ENCODE results near the gene PRLR.
"Not testable (repeated sequence)": the region's sequence is repeated elsewhere in the genome, so short reads cannot be mapped to it uniquely, and the experiment has no call there.

Gene PRLR

GRCh38 chr5:35038891-35039290, 191.4 kb downstream of the PRLR start:
- no peak overlapping the region for H3K27ac ChIP-seq (ENCODE audit: low read depth, low read length)
- H3K4me1 ChIP-seq (ENCODE audit: control insufficient read depth in 5 of 5, insufficient read depth in 5 of 5, low read length in 5 of 5): no peaks in the 10 kb centered on the region
- no peaks in the 10 kb centered on the region for H3K27me3 ChIP-seq (ENCODE audit: control insufficient read depth in 5 of 5, insufficient read depth in 4 of 5, low read length in 5 of 5)
- H3K4me3 ChIP-seq (ENCODE audit: low read depth in 1 of 5, low read length in 5 of 5): no peak overlapping the region
- H3K9me3 ChIP-seq (ENCODE audit: control insufficient read depth in 5 of 5, low read length in 5 of 5): no peaks in the 10 kb centered on the region
- no peak overlapping the region for H3K9ac ChIP-seq (ENCODE audit: low read length in 5 of 5)
- H3K36me3 ChIP-seq (ENCODE audit: control insufficient read depth in 5 of 5, insufficient read depth in 5 of 5, low read length in 5 of 5): no peaks in the 10 kb centered on the region

DNA sequence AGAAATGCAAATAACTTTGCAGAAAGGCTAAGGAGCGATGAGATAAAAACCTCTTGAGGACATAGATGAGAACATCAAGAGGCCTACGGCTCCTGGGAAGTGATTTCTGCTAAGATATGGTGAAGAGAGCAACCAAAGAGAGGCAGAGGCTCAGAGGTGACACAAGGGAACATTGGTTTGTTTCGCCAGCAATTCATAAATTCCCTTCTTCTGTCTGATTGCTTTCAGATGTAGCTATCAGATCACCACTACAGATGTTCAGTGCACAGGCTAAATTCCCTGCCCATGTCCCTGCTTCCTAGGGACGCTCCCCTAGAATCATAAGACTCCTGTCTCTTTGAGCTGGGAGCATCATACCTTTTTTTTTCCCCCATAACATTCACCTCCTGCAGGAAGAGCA, 193.8 kb downstream of the PRLR start:
- Histone ChIP-seq H3K9ac (ENCODE audit: low read length in 5 of 5) (no peak overlapping the region), H3K4me3 (ENCODE audit: low read depth in 1 of 5, low read length in 5 of 5) (no peak overlapping the region), H3K27me3 (ENCODE audit: control insufficient read depth in 5 of 5, insufficient read depth in 4 of 5, low read length in 5 of 5) (no peaks in the 10 kb centered on the region), H3K9me3 (ENCODE audit: control insufficient read depth in 5 of 5, low read length in 5 of 5) (no peaks in the 10 kb centered on the region), H3K4me1 (ENCODE audit: control insufficient read depth in 5 of 5, insufficient read depth in 5 of 5, low read length in 5 of 5) (no peaks in the 10 kb centered on the region), H3K27ac (ENCODE audit: low read depth, low read length) (no peak overlapping the region), H3K36me3 (ENCODE audit: control insufficient read depth in 5 of 5, insufficient read depth in 5 of 5, low read length in 5 of 5) (no peaks in the 10 kb centered on the region)

- H3K4me1 ChIP-seq (ENCODE audit: control insufficient read depth in 5 of 5, insufficient read depth in 5 of 5, low read length in 5 of 5); H3K9me3 ChIP-seq (ENCODE audit: control insufficient read depth in 5 of 5, low read length in 5 of 5); H3K27me3 ChIP-seq (ENCODE audit: control insufficient read depth in 5 of 5, insufficient read depth in 4 of 5, low read length in 5 of 5); H3K4me3 ChIP-seq (ENCODE audit: low read depth in 1 of 5, low read length in 5 of 5); H3K36me3 ChIP-seq (ENCODE audit: control insufficient read depth in 5 of 5, insufficient read depth in 5 of 5, low read length in 5 of 5); H3K27ac ChIP-seq (ENCODE audit: low read depth, low read length); H3K9ac ChIP-seq (ENCODE audit: low read length in 5 of 5): not testable (repeated sequence)
Observed at GRCh38 chr5:35035929-35036328, 194.4 kb downstream of the PRLR start.

GRCh38 chr5:35035271-35035670, 195.0 kb downstream of the PRLR start:
- no peak overlapping the region for H3K9ac ChIP-seq (ENCODE audit: low read length in 5 of 5)
- no peaks in the 10 kb centered on the region for H3K9me3 ChIP-seq (ENCODE audit: control insufficient read depth in 5 of 5, low read length in 5 of 5)
- no peak overlapping the region for H3K4me3 ChIP-seq (ENCODE audit: low read depth in 1 of 5, low read length in 5 of 5)
- no peak overlapping the region for H3K27ac ChIP-seq (ENCODE audit: low read depth, low read length)
- H3K4me1 ChIP-seq (ENCODE audit: control insufficient read depth in 5 of 5, insufficient read depth in 5 of 5, low read length in 5 of 5): no peaks in the 10 kb centered on the region
- no peaks in the 10 kb centered on the region for H3K36me3 ChIP-seq (ENCODE audit: control insufficient read depth in 5 of 5, insufficient read depth in 5 of 5, low read length in 5 of 5)
- H3K27me3 ChIP-seq (ENCODE audit: control insufficient read depth in 5 of 5, insufficient read depth in 4 of 5, low read length in 5 of 5): no peaks in the 10 kb centered on the region

DNA sequence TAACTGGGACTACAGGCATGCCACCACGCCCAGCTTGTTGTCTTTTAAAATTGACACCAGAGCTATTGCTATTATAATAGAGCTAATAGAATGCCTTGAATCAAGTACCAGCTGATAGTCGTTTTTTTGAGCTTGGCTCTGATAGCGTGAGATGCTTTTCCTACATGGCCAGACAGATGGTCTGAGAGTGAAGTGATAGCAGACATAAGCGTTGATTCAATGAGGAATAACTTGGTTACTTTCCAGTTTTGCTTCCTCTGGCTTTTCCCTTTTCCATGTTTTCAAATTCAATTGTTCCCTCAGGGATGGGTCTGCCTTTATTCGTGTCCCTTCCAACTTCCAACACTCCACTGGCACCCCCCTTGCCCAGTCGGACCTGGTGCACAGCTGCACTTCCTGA, 197.9 kb downstream of the PRLR start:
- Histone ChIP-seq H3K9ac (ENCODE audit: low read length in 5 of 5) (no peak overlapping the region), H3K27ac (ENCODE audit: low read depth, low read length) (no peak overlapping the region), H3K9me3 (ENCODE audit: control insufficient read depth in 5 of 5, low read length in 5 of 5) (no peaks in the 10 kb centered on the region), H3K4me3 (ENCODE audit: low read depth in 1 of 5, low read length in 5 of 5) (no peak overlapping the region), H3K36me3 (ENCODE audit: control insufficient read depth in 5 of 5, insufficient read depth in 5 of 5, low read length in 5 of 5) (no peaks in the 10 kb centered on the region), H3K4me1 (ENCODE audit: control insufficient read depth in 5 of 5, insufficient read depth in 5 of 5, low read length in 5 of 5) (no peaks in the 10 kb centered on the region), H3K27me3 (ENCODE audit: control insufficient read depth in 5 of 5, insufficient read depth in 4 of 5, low read length in 5 of 5) (no peaks in the 10 kb centered on the region)

- no peak overlapping the region for H3K4me3 ChIP-seq (ENCODE audit: low read depth in 1 of 5, low read length in 5 of 5)
- peaks cover 0 to 2% (median 0%) of the 10 kb centered on the region in 5 donors for H3K4me1 ChIP-seq (ENCODE audit: control insufficient read depth in 5 of 5, insufficient read depth in 5 of 5, low read length in 5 of 5)
- no peaks in the 10 kb centered on the region for H3K9me3 ChIP-seq (ENCODE audit: control insufficient read depth in 5 of 5, low read length in 5 of 5)
- H3K36me3 ChIP-seq (ENCODE audit: control insufficient read depth in 5 of 5, insufficient read depth in 5 of 5, low read length in 5 of 5): no peaks in the 10 kb centered on the region
- H3K9ac ChIP-seq (ENCODE audit: low read length in 5 of 5): no peak overlapping the region
- no peak overlapping the region for H3K27ac ChIP-seq (ENCODE audit: low read depth, low read length)
- H3K27me3 ChIP-seq (ENCODE audit: control insufficient read depth in 5 of 5, insufficient read depth in 4 of 5, low read length in 5 of 5): no peaks in the 10 kb centered on the region
Observed at GRCh38 chr5:35031276-35031675, 199.0 kb downstream of the PRLR start.

DNA sequence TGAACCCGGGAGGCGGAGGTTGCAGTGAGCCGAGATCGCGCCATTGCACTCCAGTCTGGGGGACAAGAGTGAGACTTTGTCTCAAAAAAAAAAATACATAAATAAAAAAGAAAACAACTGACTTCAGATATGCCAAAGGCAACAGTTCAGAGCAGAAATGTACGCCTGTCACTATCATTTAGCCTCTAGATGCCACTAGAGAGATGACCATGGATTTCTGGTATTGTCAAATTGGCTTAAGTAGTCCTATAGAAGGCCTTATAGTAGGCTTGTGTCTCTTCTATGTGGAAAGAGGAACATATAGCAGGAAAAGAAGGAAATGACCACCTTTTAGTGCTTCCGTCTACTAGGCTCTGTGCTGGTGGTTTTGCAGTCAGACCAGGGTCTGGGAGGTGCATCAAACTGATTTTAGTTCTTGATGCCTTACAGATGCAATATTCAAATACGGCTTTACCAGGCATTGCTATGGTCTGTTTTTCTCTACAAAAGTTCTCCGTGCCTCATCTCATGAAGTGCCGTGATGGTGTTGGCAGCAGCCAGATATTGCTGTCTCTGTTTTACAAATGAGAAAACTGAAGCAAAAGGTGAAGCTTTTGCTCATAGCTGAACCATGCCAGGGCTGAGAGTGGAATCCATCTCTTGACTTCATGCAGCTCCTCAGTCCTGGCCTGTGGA, 199.7 kb downstream of the PRLR start:
- Histone ChIP-seq H3K4me1 (ENCODE audit: control insufficient read depth in 5 of 5, insufficient read depth in 5 of 5, low read length in 5 of 5) (peaks cover 0 to 2% (median 0%) of the 10 kb centered on the region in 5 donors), H3K36me3 (ENCODE audit: control insufficient read depth in 5 of 5, insufficient read depth in 5 of 5, low read length in 5 of 5) (no peaks in the 10 kb centered on the region), H3K9ac (ENCODE audit: low read length in 5 of 5) (no peak overlapping the region), H3K27ac (ENCODE audit: low read depth, low read length) (no peak overlapping the region), H3K9me3 (ENCODE audit: control insufficient read depth in 5 of 5, low read length in 5 of 5) (no peaks in the 10 kb centered on the region), H3K4me3 (ENCODE audit: low read depth in 1 of 5, low read length in 5 of 5) (no peak overlapping the region), H3K27me3 (ENCODE audit: control insufficient read depth in 5 of 5, insufficient read depth in 4 of 5, low read length in 5 of 5) (no peaks in the 10 kb centered on the region)

- no peaks in the 10 kb centered on the region for H3K36me3 ChIP-seq (ENCODE audit: control insufficient read depth in 5 of 5, insufficient read depth in 5 of 5, low read length in 5 of 5)
- no peak overlapping the region for H3K9ac ChIP-seq (ENCODE audit: low read length in 5 of 5)
- no peak overlapping the region for H3K4me3 ChIP-seq (ENCODE audit: low read depth in 1 of 5, low read length in 5 of 5)
- no peak overlapping the region for H3K27ac ChIP-seq (ENCODE audit: low read depth, low read length)
- peaks cover 0 to 2% (median 0%) of the 10 kb centered on the region in 5 donors for H3K4me1 ChIP-seq (ENCODE audit: control insufficient read depth in 5 of 5, insufficient read depth in 5 of 5, low read length in 5 of 5)
- H3K27me3 ChIP-seq (ENCODE audit: control insufficient read depth in 5 of 5, insufficient read depth in 4 of 5, low read length in 5 of 5): no peaks in the 10 kb centered on the region
- no peaks in the 10 kb centered on the region for H3K9me3 ChIP-seq (ENCODE audit: control insufficient read depth in 5 of 5, low read length in 5 of 5)
Observed at GRCh38 chr5:35029333-35029732, 201.0 kb downstream of the PRLR start.

GRCh38 chr5:35026941-35027340, 203.3 kb downstream of the PRLR start:
- H3K9ac ChIP-seq (ENCODE audit: low read length in 5 of 5): no peak overlapping the region
- no peak overlapping the region for H3K27ac ChIP-seq (ENCODE audit: low read depth, low read length)
- H3K27me3 ChIP-seq (ENCODE audit: control insufficient read depth in 5 of 5, insufficient read depth in 4 of 5, low read length in 5 of 5): no peaks in the 10 kb centered on the region
- H3K36me3 ChIP-seq (ENCODE audit: control insufficient read depth in 5 of 5, insufficient read depth in 5 of 5, low read length in 5 of 5): no peaks in the 10 kb centered on the region
- peaks cover 0 to 2% (median 0%) of the 10 kb centered on the region in 5 donors for H3K4me1 ChIP-seq (ENCODE audit: control insufficient read depth in 5 of 5, insufficient read depth in 5 of 5, low read length in 5 of 5)
- no peak overlapping the region for H3K4me3 ChIP-seq (ENCODE audit: low read depth in 1 of 5, low read length in 5 of 5)
- no peaks in the 10 kb centered on the region for H3K9me3 ChIP-seq (ENCODE audit: control insufficient read depth in 5 of 5, low read length in 5 of 5)

- H3K4me1 ChIP-seq (ENCODE audit: control insufficient read depth in 5 of 5, insufficient read depth in 5 of 5, low read length in 5 of 5): peaks cover 0 to 2% (median 0%) of the 10 kb centered on the region in 5 donors
- no peaks in the 10 kb centered on the region for H3K36me3 ChIP-seq (ENCODE audit: control insufficient read depth in 5 of 5, insufficient read depth in 5 of 5, low read length in 5 of 5)
- H3K27me3 ChIP-seq (ENCODE audit: control insufficient read depth in 5 of 5, insufficient read depth in 4 of 5, low read length in 5 of 5): no peaks in the 10 kb centered on the region
- no peak overlapping the region for H3K4me3 ChIP-seq (ENCODE audit: low read depth in 1 of 5, low read length in 5 of 5)
- H3K9me3 ChIP-seq (ENCODE audit: control insufficient read depth in 5 of 5, low read length in 5 of 5): no peaks in the 10 kb centered on the region
- no peak overlapping the region for H3K27ac ChIP-seq (ENCODE audit: low read depth, low read length)
- no peak overlapping the region for H3K9ac ChIP-seq (ENCODE audit: low read length in 5 of 5)
Observed at GRCh38 chr5:35026280-35026840, 203.9 kb downstream of the PRLR start.
